ENCODE measurements around the gene NDUFB10. TPM values are rescaled to one million over a fixed set of nuclear protein-coding genes. Genes with fewer than 3 reads are reported as not detected.
A peak's percentile ranks its signal among the peaks of the same experiment; 100 is the strongest.

Gene NDUFB10
- total and polyA plus RNA-seq, 12 donors = 375 to 1,046 (median 590) TPM

DNA sequence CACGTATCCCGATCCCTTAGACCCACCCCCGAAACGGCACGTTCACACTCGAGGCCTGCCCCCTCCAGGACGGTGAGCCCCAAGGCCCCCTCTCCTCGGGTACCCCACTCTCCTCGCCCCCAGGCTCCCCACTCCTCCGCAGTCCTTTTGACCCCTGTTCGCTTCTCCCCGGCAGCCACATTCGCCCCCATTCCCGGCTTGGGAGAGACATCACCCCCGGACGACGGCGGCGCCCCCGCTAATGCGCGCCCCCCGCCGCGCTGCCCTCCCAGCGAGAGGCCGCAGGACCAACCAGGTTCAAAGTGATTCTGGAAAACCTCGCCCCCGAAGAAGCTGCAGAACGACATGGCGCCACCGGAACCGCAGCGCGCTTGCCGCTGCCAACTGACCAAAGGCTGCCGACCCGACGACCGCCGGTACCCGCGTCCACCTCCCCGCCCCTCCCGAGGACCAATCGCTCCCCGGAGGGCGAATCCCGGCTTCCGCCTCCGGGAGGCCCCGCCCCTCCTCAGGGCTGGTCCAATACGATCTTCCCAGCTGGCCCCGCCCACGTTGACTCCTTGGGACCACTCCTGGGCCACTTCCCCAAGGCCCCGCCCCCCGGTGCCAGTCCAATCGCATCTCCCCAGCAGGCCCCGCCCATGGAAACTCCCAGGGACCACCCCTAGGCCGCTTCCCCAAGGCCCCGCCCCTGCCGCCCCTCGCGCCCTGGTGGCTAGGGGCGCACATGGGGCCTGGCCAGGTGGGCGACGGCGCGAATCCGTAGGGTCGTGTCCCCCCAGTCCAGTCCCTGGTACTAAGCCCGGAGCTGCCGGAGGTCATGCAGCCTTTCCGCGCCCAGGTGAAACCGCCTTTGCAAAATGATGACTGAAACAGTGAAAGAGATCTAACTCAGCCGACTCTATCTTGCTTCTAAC, 16.3 kb upstream of the NDUFB10 start, which contains the start of gene MSRB1:
TSS of gene MSRB1 (minus strand) at position 390 of the 917 bp plus-strand sequence. CDS start at position 347, 43 bp downstream.
- Histone ChIP-seq H3K9me3 (no peaks in the 10 kb centered on the region), H3K4me1 (peaks cover 8 to 36% (median 17%) of the 10 kb centered on the region in 9 donors), H3K36me3 (peaks cover 0 to 33% (median 17%) of the 10 kb centered on the region in 9 donors), H3K27me3 (no peaks in the 10 kb centered on the region), H3K4me3 (peak within 1 kb of the TSS; percentile 50 to 87 (median 69)), H3K27ac (peak within 1 kb of the TSS; percentile 15 to 88 (median 81))
- intact Hi-C loops (cut with DNase I) = no loop called here
- TF ChIP-seq, protein P1, sequence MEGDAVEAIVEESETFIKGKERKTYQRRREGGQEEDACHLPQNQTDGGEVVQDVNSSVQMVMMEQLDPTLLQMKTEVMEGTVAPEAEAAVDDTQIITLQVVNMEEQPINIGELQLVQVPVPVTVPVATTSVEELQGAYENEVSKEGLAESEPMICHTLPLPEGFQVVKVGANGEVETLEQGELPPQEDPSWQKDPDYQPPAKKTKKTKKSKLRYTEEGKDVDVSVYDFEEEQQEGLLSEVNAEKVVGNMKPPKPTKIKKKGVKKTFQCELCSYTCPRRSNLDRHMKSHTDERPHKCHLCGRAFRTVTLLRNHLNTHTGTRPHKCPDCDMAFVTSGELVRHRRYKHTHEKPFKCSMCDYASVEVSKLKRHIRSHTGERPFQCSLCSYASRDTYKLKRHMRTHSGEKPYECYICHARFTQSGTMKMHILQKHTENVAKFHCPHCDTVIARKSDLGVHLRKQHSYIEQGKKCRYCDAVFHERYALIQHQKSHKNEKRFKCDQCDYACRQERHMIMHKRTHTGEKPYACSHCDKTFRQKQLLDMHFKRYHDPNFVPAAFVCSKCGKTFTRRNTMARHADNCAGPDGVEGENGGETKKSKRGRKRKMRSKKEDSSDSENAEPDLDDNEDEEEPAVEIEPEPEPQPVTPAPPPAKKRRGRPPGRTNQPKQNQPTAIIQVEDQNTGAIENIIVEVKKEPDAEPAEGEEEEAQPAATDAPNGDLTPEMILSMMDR (IDR thresholded peaks at IDR 0.05) = peak in 1 of 9 donors; percentile 22
- ATAC-seq (peak; percentile 90 to 97 (median 96)), DNase-seq (peak; percentile 100)
- WGBS, 2 donors = 2 to 3% methylated on average over 66 to 77 of the region's 77 CpGs

DNA sequence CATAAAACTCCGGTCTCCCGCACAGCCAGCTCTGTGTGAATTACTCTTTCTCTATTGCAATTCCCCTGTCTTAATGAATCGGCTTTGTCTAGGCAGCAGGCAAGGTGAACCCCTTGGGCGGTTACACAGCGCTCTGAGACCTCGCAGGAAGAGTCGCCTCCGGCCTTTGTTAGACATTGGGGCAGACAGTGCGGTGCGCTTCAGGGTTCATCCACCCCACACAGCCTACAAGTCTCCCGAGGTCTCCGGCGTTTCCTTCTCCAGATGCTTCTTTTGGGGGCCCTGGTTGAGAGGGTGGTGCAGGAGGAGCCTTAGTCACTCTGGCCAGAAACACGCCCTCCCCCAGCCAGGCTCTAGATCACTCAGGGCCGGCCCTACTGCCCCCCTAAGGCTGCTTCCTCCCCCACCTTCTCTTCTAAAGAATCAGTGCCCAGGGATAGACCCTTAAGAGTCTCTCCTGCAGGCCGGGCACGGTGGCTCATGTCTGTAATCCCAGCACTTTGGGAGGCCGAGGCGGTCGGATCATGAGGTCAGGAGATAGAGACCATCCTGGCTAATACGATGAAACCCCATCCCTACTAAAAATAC, 14.6 kb upstream of the NDUFB10 start:
- ATAC-seq (no peak), DNase-seq (no peak)
- Histone ChIP-seq H3K36me3 (peaks cover 0 to 16% (median 13%) of the 10 kb centered on the region in 9 donors), H3K27ac (no peak overlapping the region), H3K27me3 (no peaks in the 10 kb centered on the region), H3K9me3 (no peaks in the 10 kb centered on the region), H3K4me3 (no peak overlapping the region), H3K4me1 (peaks cover 8 to 21% (median 17%) of the 10 kb centered on the region in 9 donors)
- intact Hi-C loops (cut with DNase I) = no loop called here
- 92 to 94% methylated on average over 21 of the region's 21 CpGs for WGBS, 2 donors
- TF ChIP-seq, protein P1 (IDR thresholded peaks at IDR 0.05) = no peak

DNA sequence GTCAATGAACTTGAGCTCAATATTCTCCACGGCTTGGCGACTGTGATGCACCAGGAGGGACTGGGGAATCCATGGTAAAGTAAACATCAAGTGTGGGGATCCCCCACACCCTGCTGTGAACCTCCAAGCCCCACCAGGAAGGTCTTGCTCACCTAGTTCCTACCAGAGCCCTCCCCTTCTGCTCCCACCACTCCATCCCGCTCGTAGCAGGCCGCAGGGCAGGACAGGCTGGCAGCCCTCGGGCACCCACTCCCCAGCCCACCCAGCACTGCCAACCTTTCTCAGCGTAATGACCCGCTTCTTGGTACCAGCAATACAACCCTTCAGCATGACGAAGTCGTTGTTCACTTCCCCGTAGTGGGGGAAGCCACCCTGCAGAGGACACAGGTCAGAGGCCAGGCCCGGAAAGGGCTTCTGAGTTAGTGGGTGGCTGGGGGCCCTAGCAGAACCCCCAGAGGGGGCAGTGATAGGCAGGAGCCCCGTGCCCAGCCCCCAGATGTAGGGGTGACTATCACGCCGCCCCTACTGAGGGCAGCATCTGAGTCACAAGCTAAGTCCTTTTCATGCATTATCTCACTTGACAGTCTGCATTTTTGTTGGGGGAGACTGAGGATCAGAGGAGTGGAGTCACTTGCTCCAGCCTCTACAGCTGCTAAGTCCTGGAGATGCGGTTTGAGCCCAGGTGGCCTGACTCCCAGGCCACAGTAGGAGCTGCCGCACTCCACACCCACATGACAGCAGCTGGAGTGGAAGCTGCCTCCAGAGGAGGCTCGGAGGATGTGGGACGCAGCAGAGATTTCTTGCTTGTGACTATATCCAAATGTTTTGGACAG, 13.6 kb upstream of the NDUFB10 start:
- Histone ChIP-seq H3K4me3 (no peak overlapping the region), H3K27ac (no peak overlapping the region), H3K36me3 (peaks cover 0 to 6% (median 3%) of the 10 kb centered on the region in 9 donors), H3K27me3 (no peaks in the 10 kb centered on the region), H3K4me1 (peaks cover 11 to 29% (median 20%) of the 10 kb centered on the region in 9 donors), H3K9me3 (no peaks in the 10 kb centered on the region)
- intact Hi-C loops (cut with DNase I) = no loop called here
- TF ChIP-seq, protein P1 (IDR thresholded peaks at IDR 0.05) = no peak
- WGBS, 2 donors = 84 to 86% methylated on average over 19 of the region's 19 CpGs
- ATAC-seq = no peak
- no peak for DNase-seq
